ENCODE measurements around the gene EMX2. TPM values are rescaled to one million over a fixed set of nuclear protein-coding genes. Genes with fewer than 3 reads are reported as not detected.

EMX2 gene
- total RNA-seq, 1 experiment from 2014 or later, result not detected

DNA sequence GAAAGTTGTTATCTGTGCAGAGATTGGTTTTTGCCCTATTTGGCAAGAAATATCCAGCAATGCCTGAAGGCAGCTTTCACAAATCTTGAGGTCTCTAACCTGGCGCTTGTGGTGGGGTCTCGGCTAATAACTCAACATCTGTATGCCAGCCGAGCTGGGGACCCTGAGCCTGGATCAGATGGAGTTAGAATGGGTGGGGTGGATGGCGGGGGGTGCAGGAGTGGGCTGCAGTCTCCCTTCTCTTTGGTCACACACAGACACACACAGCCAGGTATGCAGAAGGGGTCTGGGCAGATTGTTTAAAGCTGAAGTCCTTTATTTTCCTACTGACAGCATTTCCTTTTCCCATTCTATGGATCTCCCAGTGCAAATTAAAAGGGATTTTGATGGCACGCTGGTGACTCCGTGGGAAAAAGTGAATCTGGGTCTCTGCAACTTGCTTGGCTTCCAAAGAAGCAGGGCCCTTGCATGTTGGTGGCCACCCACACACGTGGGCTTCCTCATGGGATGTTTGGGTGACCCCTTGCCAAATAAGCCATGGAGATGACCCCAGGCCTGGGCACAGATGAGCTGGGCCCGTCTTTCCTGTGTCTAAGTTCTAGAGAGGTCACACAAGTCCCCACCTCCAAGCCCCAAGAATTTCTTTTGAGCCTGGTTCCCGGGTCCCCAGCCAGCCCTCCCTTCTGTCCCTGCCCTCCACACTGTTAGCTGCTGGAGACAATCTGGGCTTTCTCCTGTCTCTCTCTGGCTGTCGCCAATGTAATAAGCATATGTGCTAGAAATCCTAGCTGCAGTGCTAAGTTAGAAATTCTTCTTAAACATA lies 39.9 kb upstream of the EMX2 start:
- POLR2A ChIA-PET, result no interaction called here
- Histone ChIP-seq H4K20me1 (ENCODE audit: insufficient read depth) (no peaks in the 10 kb centered on the region), H3K27ac (ENCODE audit: low read depth, low read length) (no peak overlapping the region), H3K9ac (ENCODE audit: low read length) (no peak overlapping the region), H3K4me2 (ENCODE audit: low read length) (no peak overlapping the region), H3K27me3 (ENCODE audit: insufficient read depth, low read length) (peaks cover 14% of the 10 kb centered on the region; the same call in 1 of the 2 replicates), H2AFZ (ENCODE audit: low read depth, low read length, poor library complexity, severe bottlenecking) (no peak overlapping the region), H3K9me3 (ENCODE audit: control insufficient read depth in 1 of 2, insufficient read depth in 1 of 2, low read depth in 1 of 2, low read length in 2 of 2) (no peaks in the 10 kb centered on the region), H3K4me3 (replicated peaks in 1 of 2; ENCODE audit: low read depth in 1 of 2, low read length in 2 of 2) (no peak overlapping the region), H3K36me3 (ENCODE audit: control insufficient read depth in 1 of 2, insufficient read depth in 2 of 2, low read length in 2 of 2) (no peaks in the 10 kb centered on the region), H3K4me1 (ENCODE audit: control insufficient read depth in 1 of 2, insufficient read depth in 2 of 2, low read length in 2 of 2) (no peaks in the 10 kb centered on the region), H3K79me2 (ENCODE audit: insufficient read depth, low read length) (no peaks in the 10 kb centered on the region), H3K9me2 (ENCODE audit: insufficient read depth) (no peaks in the 10 kb centered on the region)
- TF ChIP-seq EZH2 (IDR thresholded peaks at IDR 0.05), result no peak
- TF ChIP-seq TCF7L2 (IDR thresholded peaks at IDR 0.05; ENCODE audit: borderline replicate concordance, extremely low read depth, insufficient read depth, insufficient read length), result no peak
- TF ChIP-seq, protein P1, sequence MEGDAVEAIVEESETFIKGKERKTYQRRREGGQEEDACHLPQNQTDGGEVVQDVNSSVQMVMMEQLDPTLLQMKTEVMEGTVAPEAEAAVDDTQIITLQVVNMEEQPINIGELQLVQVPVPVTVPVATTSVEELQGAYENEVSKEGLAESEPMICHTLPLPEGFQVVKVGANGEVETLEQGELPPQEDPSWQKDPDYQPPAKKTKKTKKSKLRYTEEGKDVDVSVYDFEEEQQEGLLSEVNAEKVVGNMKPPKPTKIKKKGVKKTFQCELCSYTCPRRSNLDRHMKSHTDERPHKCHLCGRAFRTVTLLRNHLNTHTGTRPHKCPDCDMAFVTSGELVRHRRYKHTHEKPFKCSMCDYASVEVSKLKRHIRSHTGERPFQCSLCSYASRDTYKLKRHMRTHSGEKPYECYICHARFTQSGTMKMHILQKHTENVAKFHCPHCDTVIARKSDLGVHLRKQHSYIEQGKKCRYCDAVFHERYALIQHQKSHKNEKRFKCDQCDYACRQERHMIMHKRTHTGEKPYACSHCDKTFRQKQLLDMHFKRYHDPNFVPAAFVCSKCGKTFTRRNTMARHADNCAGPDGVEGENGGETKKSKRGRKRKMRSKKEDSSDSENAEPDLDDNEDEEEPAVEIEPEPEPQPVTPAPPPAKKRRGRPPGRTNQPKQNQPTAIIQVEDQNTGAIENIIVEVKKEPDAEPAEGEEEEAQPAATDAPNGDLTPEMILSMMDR (IDR thresholded peaks at IDR 0.05 in 2 of 3, conservative IDR thresholded peaks at IDR 0.05 in 1 of 3; ENCODE audit: borderline replicate concordance in 1 of 3, insufficient read depth in 1 of 3, low read depth in 2 of 3, low read length in 2 of 3), result no peak
- no peak for TF ChIP-seq RAD21 (IDR thresholded peaks at IDR 0.05; ENCODE audit: low read depth)
- intact Hi-C loops (cut with micrococcal nuclease), result no loop called here
- DNase-seq (ENCODE audit: low read depth, low spot score) (no peak), ATAC-seq (no peak)
- RAD21 ChIA-PET (ENCODE audit: low non-redundant PET in 1 of 2, low total read pairs in 2 of 2, uncharacterized antibody in 2 of 2, unreplicated experiment in 2 of 2), result no interaction called here
- CTCF ChIA-PET, result no interaction called here
- no TSS peak for BruUV-seq (replicated peaks)
